Measurements from ENCODE around the gene IFT43. TPM values are rescaled to one million over a fixed set of nuclear protein-coding genes. Genes with fewer than 3 reads are reported as not detected.

IFT43 gene
- total and polyA plus RNA-seq, 4 donors = 20.9 to 49.2 (median 44.7) TPM

DNA sequence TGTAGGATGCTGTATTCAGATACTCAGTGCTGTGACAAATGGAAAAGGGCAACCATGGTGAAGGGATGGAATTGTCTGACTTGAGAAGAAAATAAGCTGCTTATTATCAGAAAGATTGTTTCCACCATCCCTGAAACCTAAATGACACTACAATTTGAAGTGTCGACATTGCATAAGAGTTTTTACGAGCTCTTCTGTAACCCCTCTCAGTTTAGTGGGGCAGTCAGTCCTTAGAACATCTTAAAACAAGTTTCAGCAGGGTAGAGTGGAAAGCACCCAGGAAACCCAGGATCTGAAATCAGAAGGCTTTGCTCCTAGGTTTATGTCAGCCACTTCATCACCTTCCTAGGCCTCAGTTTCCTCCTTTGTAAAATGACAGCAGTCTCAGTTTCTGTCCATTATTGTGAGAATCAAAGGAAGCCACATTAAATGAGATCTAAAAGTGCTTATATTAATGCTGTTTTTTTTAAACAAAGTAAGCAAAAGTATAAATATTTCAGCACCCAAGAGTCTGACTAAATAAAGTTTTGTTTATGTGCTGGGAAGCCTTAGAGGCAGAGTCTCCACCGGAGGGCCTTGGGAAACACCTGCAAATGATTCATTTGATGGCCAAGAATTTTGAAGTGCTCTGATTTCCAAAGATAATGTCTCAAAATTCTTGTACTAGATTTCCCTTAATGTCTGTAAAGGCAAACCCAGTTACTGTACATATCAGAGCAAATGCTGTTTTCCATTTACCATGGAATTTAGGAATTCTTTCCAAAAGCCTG lies 1.8 kb downstream of the IFT43 start:
- Histone ChIP-seq H3K36me3 (ENCODE audit: control insufficient read depth, insufficient read depth, low read length) (peaks cover 11% of the 10 kb centered on the region), H3K4me3 (ENCODE audit: low read depth, low read length) (no peak overlapping the region), H3K9me3 (ENCODE audit: control insufficient read depth, insufficient read depth, low read length) (no peaks in the 10 kb centered on the region), H3K4me1 (ENCODE audit: control insufficient read depth, insufficient read depth, low read length) (peaks cover 11% of the 10 kb centered on the region), H3K27me3 (ENCODE audit: control insufficient read depth, insufficient read depth, low read length) (no peaks in the 10 kb centered on the region), H3K27ac (ENCODE audit: low read depth, low read length) (no peak overlapping the region)
- 92% methylated on average over 3 of the region's 3 CpGs for WGBS (ENCODE audit: insufficient coverage)
- DNase-seq (ENCODE audit: low read depth in 4 of 6, low spot score in 6 of 6) = no peak

DNA sequence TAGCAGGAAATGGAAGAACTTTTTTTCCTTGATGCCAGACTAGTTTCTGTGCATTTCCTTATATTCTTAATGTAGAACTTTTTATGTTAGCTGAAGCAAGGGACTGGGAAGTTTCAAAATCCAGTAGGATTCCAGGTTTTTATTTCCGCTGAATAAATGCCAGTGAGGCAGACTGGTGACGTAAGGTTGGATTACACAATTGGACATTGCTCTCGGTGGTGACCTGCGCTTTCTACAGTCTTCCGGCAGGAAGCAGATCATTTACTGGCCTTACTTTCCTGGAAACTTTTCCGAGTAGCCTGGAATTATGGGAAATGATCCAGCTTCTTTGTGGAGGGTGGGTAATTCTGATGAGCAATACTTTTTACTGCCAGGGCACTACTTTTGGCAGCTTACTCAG lies 3.6 kb downstream of the IFT43 start:
- Histone ChIP-seq H3K27ac (ENCODE audit: low read depth, low read length) (no peak overlapping the region), H3K4me3 (ENCODE audit: low read depth, low read length) (no peak overlapping the region), H3K4me1 (ENCODE audit: control insufficient read depth, insufficient read depth, low read length) (peaks cover 5% of the 10 kb centered on the region), H3K27me3 (ENCODE audit: control insufficient read depth, insufficient read depth, low read length) (no peaks in the 10 kb centered on the region), H3K9me3 (ENCODE audit: control insufficient read depth, insufficient read depth, low read length) (no peaks in the 10 kb centered on the region), H3K36me3 (ENCODE audit: control insufficient read depth, insufficient read depth, low read length) (peaks cover 18% of the 10 kb centered on the region)
- 92% methylated on average over 4 of the region's 6 CpGs for WGBS (ENCODE audit: insufficient coverage)
- no peak for DNase-seq (ENCODE audit: low read depth in 4 of 6, low spot score in 6 of 6)

DNA sequence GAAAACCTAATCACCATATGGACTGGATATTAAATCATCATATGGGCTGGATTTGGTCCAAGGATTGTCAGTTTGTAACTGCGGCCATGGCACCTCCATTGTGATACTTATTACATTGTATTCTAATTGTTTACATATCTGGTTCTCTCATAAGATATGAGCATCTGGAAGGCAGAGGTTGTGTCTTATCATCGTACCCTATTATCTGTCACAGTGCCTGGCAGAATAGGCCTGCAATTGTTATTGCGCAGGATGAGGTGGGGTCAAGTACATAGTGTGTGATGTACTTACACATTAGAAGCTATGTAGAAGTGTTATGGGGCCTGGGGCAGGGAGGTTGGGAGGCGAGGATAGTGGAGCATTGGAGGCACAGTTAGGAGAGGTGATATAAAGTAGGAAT lies 4.7 kb downstream of the IFT43 start:
- DNase-seq (ENCODE audit: low read depth in 4 of 6, low spot score in 6 of 6) = no peak
- no peaks in the 10 kb centered on the region for H3K27me3 ChIP-seq (ENCODE audit: control insufficient read depth, insufficient read depth, low read length)
- no peak overlapping the region for H3K4me3 ChIP-seq (ENCODE audit: low read depth, low read length)
- no peak overlapping the region for H3K27ac ChIP-seq (ENCODE audit: low read depth, low read length)
- 100% methylated on average over 1 of the region's 4 CpGs for WGBS (ENCODE audit: insufficient coverage)
- peaks cover 3% of the 10 kb centered on the region for H3K4me1 ChIP-seq (ENCODE audit: control insufficient read depth, insufficient read depth, low read length)
- H3K36me3 ChIP-seq (ENCODE audit: control insufficient read depth, insufficient read depth, low read length) = peaks cover 18% of the 10 kb centered on the region
- H3K9me3 ChIP-seq (ENCODE audit: control insufficient read depth, insufficient read depth, low read length) = no peaks in the 10 kb centered on the region

DNA sequence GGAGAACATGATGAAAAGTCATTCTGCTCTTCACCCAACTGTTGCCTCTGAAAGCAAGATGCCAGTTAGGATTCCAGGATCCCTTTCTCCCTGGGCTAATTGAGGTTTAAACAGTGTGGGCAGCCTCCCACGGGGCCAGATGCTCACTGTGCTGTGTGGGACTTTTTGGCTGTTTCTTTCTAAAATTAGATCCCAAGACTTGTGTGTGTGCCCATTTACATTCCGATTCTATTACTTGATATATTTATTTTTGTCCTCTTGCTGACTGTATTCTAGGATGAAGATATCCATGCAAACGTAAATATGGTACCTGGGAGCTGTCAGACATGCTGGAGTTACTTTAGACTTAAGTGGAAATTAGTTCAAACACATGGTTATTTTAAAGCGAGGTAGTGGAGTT lies 6.2 kb downstream of the IFT43 start:
- 93% methylated on average over 2 of the region's 4 CpGs for WGBS (ENCODE audit: insufficient coverage)
- Histone ChIP-seq H3K27me3 (ENCODE audit: control insufficient read depth, insufficient read depth, low read length) (no peaks in the 10 kb centered on the region), H3K36me3 (ENCODE audit: control insufficient read depth, insufficient read depth, low read length) (peaks cover 20% of the 10 kb centered on the region), H3K9me3 (ENCODE audit: control insufficient read depth, insufficient read depth, low read length) (no peaks in the 10 kb centered on the region), H3K27ac (ENCODE audit: low read depth, low read length) (no peak overlapping the region), H3K4me1 (ENCODE audit: control insufficient read depth, insufficient read depth, low read length) (no peaks in the 10 kb centered on the region), H3K4me3 (ENCODE audit: low read depth, low read length) (no peak overlapping the region)
- DNase-seq (ENCODE audit: low read depth in 4 of 6, low spot score in 6 of 6) = no peak

DNA sequence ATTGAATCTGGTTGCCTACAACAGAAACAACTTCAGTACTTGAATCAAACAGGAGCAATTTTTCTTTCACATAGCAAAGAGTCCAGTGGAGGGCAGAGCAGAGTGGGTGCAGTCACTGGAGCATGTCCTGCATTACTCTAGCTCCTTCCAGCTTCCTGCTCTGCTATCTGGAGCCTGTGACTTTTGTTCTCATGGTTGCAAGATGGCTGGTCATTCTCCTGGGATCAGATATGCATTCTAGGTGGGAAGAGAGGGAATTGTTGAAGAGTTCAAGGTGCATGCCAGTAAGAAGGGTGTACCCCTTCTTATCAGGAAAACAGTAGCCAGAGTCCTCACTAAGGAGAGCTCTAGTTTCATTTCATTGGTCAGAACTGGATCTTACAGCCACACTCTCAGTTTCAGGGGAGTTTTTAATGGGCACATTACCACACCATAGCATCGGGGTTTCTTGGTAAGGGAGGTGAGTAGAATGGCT lies 8.0 kb downstream of the IFT43 start:
- no peak for DNase-seq (ENCODE audit: low read depth in 4 of 6, low spot score in 6 of 6)
- H3K4me3 ChIP-seq (ENCODE audit: low read depth, low read length) = no peak overlapping the region
- H3K4me1 ChIP-seq (ENCODE audit: control insufficient read depth, insufficient read depth, low read length) = no peaks in the 10 kb centered on the region
- H3K9me3 ChIP-seq (ENCODE audit: control insufficient read depth, insufficient read depth, low read length) = no peaks in the 10 kb centered on the region
- peaks cover 25% of the 10 kb centered on the region for H3K36me3 ChIP-seq (ENCODE audit: control insufficient read depth, insufficient read depth, low read length)
- H3K27me3 ChIP-seq (ENCODE audit: control insufficient read depth, insufficient read depth, low read length) = no peaks in the 10 kb centered on the region
- no CpG with 5 or more reads among the region's 1 CpG for WGBS (ENCODE audit: insufficient coverage)
- no peak overlapping the region for H3K27ac ChIP-seq (ENCODE audit: low read depth, low read length)

DNA sequence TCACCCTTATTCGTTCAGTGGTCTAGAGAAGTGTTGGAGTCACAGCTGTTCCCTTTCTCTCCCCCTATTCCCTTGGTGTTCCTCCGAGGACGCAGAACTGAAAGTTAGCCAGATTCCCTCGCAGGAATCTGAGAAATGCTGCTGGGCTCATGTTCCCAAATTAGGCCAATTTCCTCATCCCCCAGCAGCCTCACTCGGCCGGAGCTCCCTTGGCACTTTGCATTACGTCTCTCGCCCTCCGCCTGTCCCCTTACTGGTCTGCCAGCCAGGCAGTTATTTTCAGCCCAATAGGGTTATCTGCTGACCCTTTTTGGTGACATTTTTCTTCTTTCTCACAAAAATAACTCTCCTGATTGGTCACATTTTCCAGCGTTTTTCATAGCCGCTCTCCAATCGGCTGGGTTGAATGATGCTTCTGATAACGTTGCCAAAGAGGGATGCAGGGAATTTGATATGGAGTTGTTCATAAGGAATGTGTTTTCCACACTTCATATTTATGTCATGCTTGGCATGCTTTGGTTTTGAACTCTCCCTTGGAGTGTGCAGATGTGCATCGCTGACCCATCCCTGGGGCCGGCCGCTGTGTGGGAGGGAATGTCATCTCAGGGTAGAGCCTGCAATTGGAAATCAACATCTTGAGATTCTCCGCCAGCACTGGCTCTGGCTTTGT lies 9.9 kb downstream of the IFT43 start:
- H3K9me3 ChIP-seq (ENCODE audit: control insufficient read depth, insufficient read depth, low read length) = no peaks in the 10 kb centered on the region
- peaks cover 27% of the 10 kb centered on the region for H3K36me3 ChIP-seq (ENCODE audit: control insufficient read depth, insufficient read depth, low read length)
- no peaks in the 10 kb centered on the region for H3K4me1 ChIP-seq (ENCODE audit: control insufficient read depth, insufficient read depth, low read length)
- H3K4me3 ChIP-seq (ENCODE audit: low read depth, low read length) = no peak overlapping the region
- 90% methylated on average over 13 of the region's 17 CpGs for WGBS (ENCODE audit: insufficient coverage)
- no peaks in the 10 kb centered on the region for H3K27me3 ChIP-seq (ENCODE audit: control insufficient read depth, insufficient read depth, low read length)
- peak overlapping the region; percentile 33 for H3K27ac ChIP-seq (ENCODE audit: low read depth, low read length)
- DNase-seq (ENCODE audit: low read depth in 4 of 6, low spot score in 6 of 6) = no peak

DNA sequence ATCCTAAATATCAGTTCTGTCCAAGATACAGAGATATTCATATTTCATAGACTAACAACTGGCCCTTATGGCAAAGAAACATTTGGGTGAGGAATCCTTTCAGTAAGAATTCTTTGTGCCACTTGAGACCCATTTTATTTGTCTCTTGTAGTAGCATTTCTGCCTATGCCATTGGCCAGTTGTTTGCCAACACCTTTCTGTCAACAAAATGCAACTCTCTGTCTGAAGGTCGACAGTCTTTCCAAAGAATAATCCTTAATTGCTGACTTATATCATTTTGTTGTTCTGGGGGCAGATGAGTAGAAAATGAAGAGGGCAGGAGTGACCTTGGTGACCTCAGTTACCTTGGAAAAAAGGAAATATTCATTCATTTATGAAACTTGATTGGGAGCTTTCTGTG lies 10.9 kb downstream of the IFT43 start:
- no CpG with 5 or more reads among the region's 1 CpG for WGBS (ENCODE audit: insufficient coverage)

DNA sequence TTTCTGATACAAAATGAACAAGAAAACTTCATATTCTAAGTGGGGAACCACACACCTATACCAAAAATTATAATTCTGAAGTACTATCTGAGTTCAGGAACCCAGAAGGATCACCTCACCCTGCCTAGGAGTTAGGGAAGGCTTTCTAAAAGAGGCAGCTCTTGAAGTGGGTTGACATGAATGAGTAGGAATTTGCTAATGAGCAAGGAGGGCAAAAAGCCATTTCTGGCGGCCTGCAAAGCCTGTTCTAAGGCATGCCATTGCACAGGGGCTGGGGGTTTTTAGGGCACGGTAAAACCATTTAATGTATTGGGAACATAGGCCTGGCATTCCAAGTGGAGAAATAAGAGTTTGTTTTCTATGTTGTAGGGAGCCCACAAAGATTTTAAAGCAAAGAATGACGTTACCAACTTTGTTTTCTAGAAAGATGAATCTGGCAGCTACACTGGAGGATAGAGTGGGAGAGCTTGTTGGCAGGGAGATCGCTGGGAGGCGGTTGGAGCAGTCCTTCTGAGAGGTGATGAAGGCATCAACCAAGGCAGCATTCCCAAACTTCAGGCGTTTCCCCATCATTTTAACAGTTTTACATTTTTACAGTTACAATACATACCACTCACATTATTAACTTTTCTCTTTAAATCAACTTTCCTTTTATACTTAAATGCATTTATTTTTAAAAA lies 14.1 kb downstream of the IFT43 start:
- peak in 1 of 6 donors; percentile 59 for DNase-seq (ENCODE audit: low read depth in 4 of 6, low spot score in 6 of 6)
- Histone ChIP-seq H3K27ac (ENCODE audit: low read depth, low read length) (no peak overlapping the region), H3K36me3 (ENCODE audit: control insufficient read depth, insufficient read depth, low read length) (peaks cover 28% of the 10 kb centered on the region)

More for the DNA sequence above, 10.9 kb downstream of the IFT43 start:
- H3K9me3 ChIP-seq (ENCODE audit: control insufficient read depth, insufficient read depth, low read length) = no peaks in the 10 kb centered on the region
- H3K27me3 ChIP-seq (ENCODE audit: control insufficient read depth, insufficient read depth, low read length) = no peaks in the 10 kb centered on the region
- no peak overlapping the region for H3K27ac ChIP-seq (ENCODE audit: low read depth, low read length)
- H3K4me3 ChIP-seq (ENCODE audit: low read depth, low read length) = no peak overlapping the region
- DNase-seq (ENCODE audit: low read depth in 4 of 6, low spot score in 6 of 6) = no peak
- H3K4me1 ChIP-seq (ENCODE audit: control insufficient read depth, insufficient read depth, low read length) = no peaks in the 10 kb centered on the region
- H3K36me3 ChIP-seq (ENCODE audit: control insufficient read depth, insufficient read depth, low read length) = peaks cover 29% of the 10 kb centered on the region

DNA sequence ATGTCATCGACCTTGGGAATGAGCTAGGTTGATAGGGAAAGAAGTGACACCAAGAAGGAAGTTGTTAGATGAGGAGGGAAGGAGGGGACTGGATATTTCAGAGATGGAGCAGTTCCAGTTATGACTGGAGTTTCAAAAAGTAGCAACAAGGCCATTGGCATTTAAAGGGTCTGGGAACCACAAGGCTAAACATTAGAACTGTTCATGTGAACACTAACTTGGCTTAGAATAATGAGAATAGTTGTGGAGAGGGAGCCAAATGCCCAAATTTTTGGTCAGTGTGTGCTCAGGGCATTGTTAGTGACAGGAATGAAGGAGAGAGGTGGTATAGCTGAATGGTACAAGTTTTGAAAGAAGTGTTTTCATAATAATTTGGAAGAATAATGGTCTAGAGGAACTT lies 16.8 kb downstream of the IFT43 start:
- WGBS (ENCODE audit: insufficient coverage) = 100% methylated on average over 1 of the region's 1 CpG
- DNase-seq (ENCODE audit: low read depth in 4 of 6, low spot score in 6 of 6) = peak in 1 of 6 donors; percentile 55
- Histone ChIP-seq H3K27ac (ENCODE audit: low read depth, low read length) (no peak overlapping the region), H3K9me3 (ENCODE audit: control insufficient read depth, insufficient read depth, low read length) (peaks cover 3% of the 10 kb centered on the region), H3K4me3 (ENCODE audit: low read depth, low read length) (no peak overlapping the region), H3K36me3 (ENCODE audit: control insufficient read depth, insufficient read depth, low read length) (peaks cover 29% of the 10 kb centered on the region), H3K27me3 (ENCODE audit: control insufficient read depth, insufficient read depth, low read length) (no peaks in the 10 kb centered on the region), H3K4me1 (ENCODE audit: control insufficient read depth, insufficient read depth, low read length) (peaks cover 2% of the 10 kb centered on the region)

More for the DNA sequence above, 14.1 kb downstream of the IFT43 start:
- Histone ChIP-seq H3K4me3 (ENCODE audit: low read depth, low read length) (no peak overlapping the region), H3K4me1 (ENCODE audit: control insufficient read depth, insufficient read depth, low read length) (peaks cover 2% of the 10 kb centered on the region), H3K27me3 (ENCODE audit: control insufficient read depth, insufficient read depth, low read length) (no peaks in the 10 kb centered on the region), H3K9me3 (ENCODE audit: control insufficient read depth, insufficient read depth, low read length) (peaks cover 3% of the 10 kb centered on the region)
- WGBS (ENCODE audit: insufficient coverage) = 78% methylated on average over 3 of the region's 6 CpGs
